HTR-8/SVneo (cell line): ENCODE data around the gene OR8S1.
"Not testable (repeated sequence)": the region's sequence is repeated elsewhere in the genome, so short reads cannot be mapped to it uniquely, and the experiment has no call there.

Experiments used
- DNase-seq: peaks from one replicate; pipeline ENCODE4 v3.0.0; 2011; ENCODE audit warnings: low spot score, mixed read lengths; ENCODE audit not compliant: insufficient read length
- FAIRE-seq: peaks from 2 replicates; lab custom pipeline; 2011; peaks lifted over from hg19 to GRCh38; lab: Jason Lieb, UNC

Gene OR8S1, protein sequence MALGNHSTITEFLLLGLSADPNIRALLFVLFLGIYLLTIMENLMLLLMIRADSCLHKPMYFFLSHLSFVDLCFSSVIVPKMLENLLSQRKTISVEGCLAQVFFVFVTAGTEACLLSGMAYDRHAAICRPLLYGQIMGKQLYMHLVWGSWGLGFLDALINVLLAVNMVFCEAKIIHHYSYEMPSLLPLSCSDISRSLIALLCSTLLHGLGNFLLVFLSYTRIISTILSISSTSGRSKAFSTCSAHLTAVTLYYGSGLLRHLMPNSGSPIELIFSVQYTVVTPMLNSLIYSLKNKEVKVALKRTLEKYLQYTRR

DNA sequence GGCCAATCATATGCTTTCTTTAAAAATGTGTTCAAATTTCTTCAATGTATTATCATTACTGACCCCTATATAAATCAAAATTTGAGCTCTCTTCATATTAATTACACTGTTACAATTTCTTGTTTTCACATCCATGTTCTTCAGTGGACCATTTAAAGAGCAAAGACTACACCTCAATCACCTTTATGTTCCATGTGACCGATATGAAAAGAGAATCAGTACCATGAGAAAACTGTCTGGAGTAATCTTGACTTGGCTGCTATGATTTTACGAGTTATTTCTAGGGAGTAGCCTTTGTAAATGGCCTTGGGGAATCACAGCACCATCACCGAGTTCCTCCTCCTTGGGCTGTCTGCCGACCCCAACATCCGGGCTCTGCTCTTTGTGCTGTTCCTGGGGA is at the start of gene OR8S1:
TSS of gene OR8S1 (plus strand) at position 301 of the 400 bp plus-strand sequence. CDS start at position 301, 0 bp downstream.
- no peak for DNase-seq
- no peak for FAIRE-seq

DNA sequence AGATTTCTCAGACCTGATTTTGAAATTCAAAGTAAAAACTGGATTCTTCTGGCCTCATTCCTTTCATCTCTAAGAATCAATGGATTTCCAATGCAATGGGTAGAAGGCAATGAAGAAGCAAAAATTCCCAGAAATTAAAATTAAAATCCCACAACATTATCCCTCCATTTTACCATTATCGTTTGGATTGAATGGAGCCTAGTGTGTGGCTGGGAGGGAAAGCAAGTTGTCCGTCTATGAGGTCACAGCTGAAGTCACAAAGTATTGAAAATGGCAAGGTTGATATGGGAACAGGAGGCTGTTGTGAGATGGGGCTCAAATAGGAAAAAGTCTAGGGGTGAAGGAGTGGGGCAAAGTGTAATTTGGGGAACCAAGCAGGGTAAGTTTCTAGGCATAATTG is 43.2 kb upstream of the OR8S1 start, which contains the start of gene C12orf54:
TSS of gene C12orf54 (plus strand) at position 301 of the 400 bp plus-strand sequence. CDS start 799 bp downstream, outside the sequence.
- FAIRE-seq = no peak
- no peak for DNase-seq

DNA sequence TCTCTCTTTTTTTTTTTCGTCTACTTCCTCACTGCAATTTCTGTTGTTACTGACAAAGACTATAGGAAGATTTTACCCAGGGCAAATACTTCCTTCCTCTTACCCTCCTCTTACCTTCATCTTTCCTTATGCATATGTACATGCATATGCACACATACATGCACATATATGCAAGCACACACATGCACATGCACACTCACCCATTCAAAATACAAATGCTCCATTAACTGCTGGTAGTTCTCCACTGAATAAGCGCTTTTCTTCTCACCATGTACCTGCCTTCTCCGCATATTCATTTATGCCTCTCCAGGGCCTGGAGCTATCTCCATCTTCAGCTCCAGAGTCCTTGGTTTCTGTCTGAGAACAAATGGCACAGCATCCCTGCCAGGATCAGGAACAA is 42.5 kb upstream of the OR8S1 start:
- FAIRE-seq = no peak
- no peak for DNase-seq

DNA sequence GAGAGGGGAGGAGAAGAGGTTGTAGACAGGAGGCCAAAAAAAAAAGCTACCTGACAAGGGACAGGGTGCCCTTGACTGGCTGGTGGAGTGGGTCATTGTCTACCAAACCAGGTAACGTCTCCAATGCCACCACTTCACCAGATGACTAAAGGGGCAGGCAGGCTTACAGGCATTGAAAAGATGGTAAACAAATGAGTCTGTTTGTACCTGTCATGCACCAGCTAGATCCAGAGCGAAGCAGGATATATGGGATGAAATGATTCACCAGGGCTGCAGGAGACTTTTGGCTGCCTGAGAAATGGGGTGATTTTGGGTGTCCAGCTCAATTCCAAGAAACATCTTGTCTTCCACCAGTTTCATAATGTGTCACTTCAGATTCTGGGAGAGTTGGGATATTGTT is 39.2 kb upstream of the OR8S1 start:
- DNase-seq (no peak), FAIRE-seq (no peak)

DNA sequence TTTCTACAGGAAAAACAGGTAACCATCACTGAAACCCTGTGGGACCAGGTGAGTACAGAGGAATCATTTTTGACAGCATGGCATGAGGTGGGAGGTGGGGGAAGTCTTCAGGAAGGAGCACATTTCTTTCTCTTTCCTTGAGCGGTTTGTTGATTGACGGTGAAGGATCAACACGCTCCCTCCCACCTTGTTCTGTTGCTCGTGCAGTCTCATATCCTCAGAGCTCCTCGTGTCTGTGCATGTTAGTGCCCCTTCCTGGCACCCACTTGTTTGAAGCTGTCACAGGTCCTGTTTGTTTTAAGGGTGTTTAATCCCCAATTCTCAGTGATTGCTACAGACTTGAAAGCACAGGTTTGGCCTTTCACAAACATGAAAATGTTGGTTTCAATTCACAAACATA is 38.8 kb upstream of the OR8S1 start:
- no peak for FAIRE-seq

DNA sequence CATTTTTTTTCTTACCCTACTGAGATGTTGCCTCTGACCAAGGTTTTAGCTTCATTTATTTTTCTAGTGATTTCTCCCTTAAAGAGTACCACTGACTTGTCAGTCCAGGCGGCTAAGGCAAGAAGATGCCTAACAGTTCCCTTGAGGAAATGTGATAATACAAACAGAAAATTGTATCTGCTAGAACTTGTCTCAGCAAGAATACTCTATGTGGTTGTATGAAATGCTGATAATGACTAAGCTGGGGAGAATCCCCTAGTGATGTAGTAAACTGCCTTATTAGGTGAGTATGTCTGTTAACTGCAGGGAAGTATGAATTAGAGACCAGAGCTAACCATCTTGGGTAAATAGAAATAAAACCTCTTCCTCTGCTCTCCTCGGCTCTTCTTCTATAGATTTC is 36.4 kb upstream of the OR8S1 start:
- FAIRE-seq (no peak), DNase-seq (no peak)

More for the DNA sequence above, 38.8 kb upstream of the OR8S1 start:
- no peak for DNase-seq

DNA sequence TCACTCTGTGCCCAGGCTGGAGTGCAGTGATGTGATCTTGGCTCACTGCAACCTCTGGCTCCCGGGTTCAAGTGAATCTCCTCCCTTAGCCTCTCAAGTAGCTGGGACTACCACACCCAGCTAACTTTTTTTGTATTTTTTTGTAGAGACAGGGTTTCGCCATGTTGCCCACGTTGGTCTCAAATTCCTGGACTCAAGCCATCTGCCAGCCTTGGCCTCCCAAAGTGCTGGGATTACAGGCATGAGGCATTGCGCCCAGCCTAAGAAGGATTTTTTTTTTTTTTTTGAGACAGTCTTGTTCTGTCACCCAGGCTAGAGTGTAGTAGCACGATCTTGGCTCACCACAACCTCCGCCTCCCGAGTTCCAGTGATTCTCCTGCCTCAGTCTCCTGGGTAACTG is 36.0 kb upstream of the OR8S1 start:
- not testable (repeated sequence) for FAIRE-seq, DNase-seq

DNA sequence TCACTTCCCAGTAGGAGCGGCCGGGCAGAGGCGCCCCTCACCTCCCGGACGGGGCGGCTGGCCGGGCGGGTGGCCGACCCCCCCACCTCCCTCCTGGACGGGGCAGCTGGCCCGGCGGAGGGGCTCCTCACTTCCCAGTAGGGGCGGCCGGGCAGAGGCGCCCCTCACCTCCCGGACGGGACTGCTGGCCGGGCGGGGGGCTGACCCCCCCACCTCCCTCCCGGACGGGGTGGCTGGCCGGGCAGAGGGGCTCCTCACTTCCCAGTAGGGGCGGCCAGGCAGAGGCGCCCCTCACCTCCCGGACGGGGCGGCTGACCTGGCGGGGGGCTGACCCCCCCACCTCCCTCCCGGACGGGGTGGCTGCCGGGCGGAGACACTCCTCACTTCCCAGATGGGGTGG is 25.2 kb upstream of the OR8S1 start:
- DNase-seq, FAIRE-seq: not testable (repeated sequence)

DNA sequence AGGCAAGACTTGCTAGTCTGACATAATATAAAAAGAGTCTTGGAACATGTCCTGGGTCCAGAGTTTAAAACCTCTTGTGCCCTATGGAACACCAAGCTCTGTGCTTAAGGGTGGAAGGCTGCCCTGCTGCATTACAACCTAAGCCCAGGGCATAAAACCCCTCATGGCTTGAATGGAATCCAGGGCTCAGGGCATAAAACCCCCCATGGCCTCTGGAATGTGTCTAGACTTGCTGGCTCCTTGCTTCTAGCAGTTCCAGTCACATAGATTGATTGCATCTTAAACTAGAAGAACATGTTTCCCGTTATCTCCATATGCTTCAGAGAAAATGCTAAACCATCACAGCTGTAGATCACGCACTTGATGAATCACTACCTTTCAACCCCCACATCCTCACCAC is 18.6 kb upstream of the OR8S1 start:
- not testable (repeated sequence) for FAIRE-seq

DNA sequence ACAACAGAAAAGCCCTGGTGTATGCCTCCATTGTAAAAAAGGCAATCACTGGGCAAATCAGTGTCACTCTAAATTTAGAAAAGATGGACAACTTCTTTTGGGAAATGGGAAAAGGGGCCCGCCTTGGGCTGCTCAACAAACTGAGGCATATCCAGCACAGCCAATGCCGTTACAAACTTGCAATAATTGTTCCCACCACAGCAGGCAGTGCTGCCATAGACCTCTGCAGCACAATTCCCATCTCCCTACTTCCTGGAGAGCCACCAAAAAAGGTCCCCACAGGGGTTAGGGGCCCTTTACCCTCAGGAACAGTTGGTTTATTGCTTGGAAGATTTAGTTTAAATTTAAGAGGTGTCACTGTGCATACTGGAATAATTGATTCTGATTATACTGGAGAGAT is 16.4 kb upstream of the OR8S1 start:
- FAIRE-seq (no peak), DNase-seq (no peak)

More for the DNA sequence above, 18.6 kb upstream of the OR8S1 start:
- not testable (repeated sequence) for DNase-seq

DNA sequence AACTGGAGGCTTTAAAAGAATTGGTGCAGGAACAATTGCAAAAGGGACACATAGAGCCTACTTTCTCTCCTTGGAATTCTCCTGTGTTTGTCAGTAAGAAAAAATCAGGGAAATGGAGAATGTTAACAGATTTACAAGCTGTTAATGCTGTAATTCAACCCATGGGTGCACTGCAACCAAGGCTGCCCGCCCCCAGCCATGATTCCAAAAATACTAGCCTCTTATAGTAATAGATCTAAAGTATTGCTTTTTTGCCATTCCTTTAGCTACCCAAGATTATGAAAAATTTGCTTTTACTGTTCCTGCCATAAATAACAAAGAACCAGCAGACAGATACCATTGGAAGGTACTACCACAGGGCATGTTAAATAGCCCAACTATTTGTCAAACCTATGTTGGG is 15.3 kb upstream of the OR8S1 start:
- DNase-seq (no peak), FAIRE-seq (no peak)

DNA sequence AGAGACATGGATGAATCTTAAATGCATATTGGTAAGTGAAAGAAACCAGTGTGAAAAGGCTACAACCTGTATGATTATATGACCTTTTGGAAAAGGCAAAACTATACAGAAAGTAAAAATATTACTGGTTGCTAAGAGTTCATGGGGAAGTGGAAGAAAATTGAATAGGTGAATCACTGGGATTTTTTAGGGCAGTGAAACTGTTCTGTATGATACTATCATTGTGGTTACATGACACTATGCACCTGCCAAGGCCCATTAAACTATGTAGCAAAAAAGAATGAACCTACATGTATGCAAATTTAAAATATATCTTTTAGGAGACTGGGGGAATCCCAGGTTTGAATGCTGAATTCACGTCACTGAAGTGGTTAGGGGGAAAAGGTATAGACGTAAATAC is 12.6 kb upstream of the OR8S1 start:
- DNase-seq (no peak), FAIRE-seq (no peak)

DNA sequence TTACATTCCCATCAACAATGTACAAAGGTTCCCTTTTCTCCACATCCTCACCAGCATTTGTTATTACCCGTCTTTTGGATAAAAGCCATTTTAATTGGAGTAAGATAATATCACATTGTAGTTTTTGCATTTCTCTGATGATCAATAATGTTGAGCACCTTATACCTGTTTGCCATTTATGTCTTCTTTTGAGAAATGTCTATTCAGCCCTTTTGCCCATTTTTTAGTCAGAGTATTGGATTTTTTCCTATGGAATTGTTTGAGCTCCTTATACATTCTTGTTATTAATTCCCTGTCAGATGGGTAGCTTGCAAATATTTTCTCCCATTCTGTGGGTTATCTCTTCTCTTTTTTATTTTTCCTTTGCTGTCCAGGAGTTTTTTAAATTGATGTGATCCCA is 10.7 kb upstream of the OR8S1 start:
- FAIRE-seq = no peak
- DNase-seq = no peak

DNA sequence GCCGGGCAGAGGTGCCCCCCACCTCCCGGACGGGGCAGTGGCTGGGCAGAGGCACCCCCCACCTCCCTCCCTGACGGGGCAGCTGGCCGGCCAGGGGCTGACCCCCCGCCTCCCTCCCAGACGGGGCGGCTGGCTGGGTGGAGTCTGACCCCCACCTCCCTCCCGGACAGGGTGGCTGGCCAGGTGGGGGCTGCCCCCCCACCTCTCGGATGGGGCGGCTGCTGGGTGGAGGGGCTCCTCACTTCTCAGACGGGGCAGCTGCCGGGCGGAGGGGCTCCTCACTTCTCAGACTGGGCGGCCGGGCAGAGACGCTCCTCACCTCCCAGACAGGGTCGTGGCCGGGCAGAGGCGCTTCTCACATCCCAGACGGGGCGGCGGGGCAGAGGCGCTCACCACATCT is 5.1 kb upstream of the OR8S1 start:
- DNase-seq, FAIRE-seq: not testable (repeated sequence)

DNA sequence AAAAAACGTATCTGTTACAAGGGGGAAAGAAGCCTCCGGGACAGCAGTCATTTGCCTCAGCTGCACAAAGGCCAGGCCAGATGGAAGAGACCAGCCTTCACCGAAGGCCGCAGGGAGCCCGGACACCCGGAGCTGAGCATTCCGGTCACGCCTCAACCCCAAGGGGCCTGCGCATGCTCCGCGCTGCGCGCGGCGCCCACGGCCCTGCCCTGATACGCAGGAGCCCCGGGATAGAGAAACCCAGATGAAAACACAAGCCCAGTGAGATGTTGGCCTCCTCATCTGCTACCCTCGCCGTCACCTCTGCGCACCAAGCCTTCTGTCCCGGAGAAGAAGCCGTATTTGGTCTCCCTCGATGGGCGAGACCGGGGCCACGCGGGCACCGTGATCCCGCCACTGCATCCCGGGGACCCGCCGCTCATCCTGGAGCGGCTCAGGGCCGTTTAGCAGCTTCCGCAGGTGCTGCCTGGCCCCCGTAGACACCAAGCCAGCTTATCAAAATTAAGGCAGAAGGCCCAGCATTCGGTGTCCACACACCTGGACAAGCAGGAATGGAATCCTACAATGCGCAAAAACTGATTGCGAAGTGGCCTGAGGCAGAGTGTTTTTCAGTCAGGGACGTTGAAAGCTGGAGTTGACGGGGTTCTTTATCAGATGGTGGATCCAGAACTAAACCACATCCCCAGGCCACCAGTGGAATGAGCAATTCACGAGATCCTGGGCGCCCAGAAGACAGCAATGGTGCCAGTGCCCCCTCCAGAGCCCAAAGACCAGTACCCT is 2.6 kb downstream of the OR8S1 start:
- DNase-seq = no peak
- FAIRE-seq = no peak

DNA sequence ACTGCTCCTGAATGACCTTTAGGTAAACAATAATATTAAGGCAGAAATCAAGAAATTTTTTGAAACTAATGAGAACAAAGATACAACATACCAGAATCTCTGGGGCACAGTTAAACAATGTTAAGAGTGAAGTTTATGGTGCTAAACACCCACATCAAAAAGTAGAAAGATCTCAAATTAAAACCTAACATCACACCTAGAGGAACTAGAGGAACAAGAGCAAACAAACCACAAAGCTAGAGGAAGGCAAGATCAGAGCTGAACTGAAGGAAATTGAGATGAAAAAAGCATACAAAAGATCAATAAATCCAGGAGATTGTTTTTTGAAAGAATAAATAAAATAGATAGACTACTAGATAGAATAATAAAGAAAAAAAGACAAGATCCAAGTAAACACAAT is 7.2 kb downstream of the OR8S1 start:
- FAIRE-seq (no peak), DNase-seq (no peak)

DNA sequence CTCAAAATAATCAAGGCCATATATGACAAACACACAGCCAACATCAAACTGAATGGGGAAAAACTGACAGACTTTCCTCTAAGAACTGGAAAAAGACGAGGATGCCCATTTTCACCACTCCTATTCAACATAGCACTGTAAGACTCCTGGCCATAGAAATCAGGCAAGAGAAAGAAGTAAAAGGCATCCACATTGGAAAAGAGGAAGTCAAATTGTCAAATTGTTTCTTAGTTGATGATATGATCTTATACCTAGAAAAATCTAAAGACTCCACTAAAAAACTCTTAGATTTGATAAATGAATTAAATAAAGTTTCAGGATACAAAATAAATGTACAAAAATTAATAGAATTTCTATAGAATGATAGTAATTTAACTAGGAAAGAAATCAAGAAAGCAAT is 11.2 kb downstream of the OR8S1 start:
- DNase-seq = no peak
- FAIRE-seq = no peak

DNA sequence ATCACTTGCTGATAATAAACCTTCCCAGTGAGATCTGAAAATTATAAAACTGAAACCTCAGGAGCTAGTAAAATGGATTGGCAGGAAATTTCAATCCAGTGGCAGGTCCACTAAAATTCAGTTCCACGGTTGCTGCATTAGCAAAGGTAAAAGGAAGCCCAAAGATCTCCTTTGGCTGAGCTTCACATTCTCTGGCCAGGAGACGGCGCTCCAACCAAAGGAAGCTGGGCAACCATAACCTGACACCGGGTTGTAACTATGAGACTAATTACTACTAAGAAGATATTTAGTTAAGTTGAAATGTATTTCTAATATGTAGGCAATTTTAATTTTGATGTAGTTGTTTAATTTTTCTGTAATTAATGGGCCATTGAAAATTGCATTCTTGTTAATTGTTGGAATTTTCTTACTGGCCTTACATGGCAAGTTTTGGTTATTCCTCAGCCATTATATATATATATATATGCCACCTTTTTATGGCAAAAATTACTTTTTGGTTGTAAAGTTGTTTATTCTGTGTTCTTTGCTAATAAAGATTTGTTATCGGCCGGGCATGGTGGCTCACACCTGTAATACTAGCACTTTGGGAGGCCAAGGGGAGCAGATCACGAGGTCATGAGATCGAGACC is 17.0 kb downstream of the OR8S1 start:
- FAIRE-seq (no peak), DNase-seq (peak; percentile 27)

DNA sequence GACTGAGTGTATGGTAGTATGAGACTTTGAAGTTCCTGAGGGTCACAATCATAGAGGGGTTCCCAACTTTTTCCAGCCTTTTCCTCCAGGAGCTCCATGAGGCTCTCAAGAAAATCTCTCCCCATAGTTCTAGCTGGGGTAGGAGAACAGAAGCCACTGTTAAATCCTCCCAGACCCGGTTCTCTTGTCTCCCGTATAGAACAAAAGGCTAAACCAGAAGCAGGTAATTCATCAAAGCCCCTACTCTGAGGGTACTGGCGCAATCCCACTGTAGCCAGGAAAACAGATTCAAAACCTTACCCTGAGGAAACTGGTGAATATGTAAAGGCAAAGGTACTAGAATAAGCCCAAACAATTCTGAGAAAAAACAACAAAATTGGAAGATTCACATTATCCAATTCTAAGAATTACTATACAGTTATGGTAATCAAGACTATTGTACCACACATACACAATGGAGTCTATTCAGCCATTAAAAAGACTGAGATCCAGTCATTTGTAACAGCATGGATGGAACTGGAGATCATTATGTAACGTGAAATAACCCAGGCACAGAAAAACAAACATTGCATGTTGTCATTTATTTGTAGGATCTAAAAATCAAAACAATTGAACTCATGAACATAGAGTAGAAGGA is 20.5 kb downstream of the OR8S1 start:
- FAIRE-seq (no peak), DNase-seq (no peak)

DNA sequence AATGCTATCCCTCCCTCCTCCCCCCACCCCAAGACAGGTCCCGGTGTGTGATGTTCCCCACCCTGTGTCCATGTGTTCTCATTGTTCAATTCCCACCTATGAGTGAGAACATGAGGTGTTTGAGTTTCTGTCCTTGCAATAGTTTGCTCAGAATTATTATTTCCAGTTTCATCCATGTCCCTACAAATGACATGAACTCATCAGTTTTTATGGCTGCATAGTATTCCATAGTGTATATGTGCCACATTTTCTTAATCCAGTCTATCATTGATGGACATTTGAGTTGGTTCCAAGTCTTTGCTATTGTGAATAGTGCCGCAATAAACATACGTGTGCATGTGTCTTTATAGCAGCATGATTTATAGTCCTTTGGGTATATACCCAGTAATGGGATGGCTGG is 21.6 kb downstream of the OR8S1 start:
- DNase-seq, FAIRE-seq: not testable (repeated sequence)
